GM21515 (cell line): Measurements from ENCODE around the gene RASSF9.

ENCODE experiments used
- ATAC-seq: cut with Tn5 transposase; IDR thresholded peaks from one replicate; pipeline ENCODE4 v1.9.1; 2021; ENCODE audit not compliant: unreplicated experiment

The RASSF9 gene

GRCh38 chr12:85836197-85837090 lies at the start of gene RASSF9:
RASSF9 (minus strand) TSS chr12:85836409; CDS start chr12:85836201, 208 bp downstream.
- ATAC-seq: no peak

GRCh38 chr12:85883763-85884162 lies 47.6 kb upstream of the RASSF9 start:
- no peak for ATAC-seq

GRCh38 chr12:85877459-85877858 lies 41.2 kb upstream of the RASSF9 start:
- no peak for ATAC-seq

GRCh38 chr12:85874031-85874461 lies 37.8 kb upstream of the RASSF9 start, which contains the start of gene NTS:
NTS (plus strand) TSS chr12:85874295; CDS start chr12:85874404, 109 bp downstream.
- ATAC-seq: peak; percentile 55

- ATAC-seq: peak; percentile 80
These were observed 36.4 kb upstream of the RASSF9 start for GRCh38 chr12:85872497-85873091.

- ATAC-seq: peak; percentile 98
These were observed 31.0 kb upstream of the RASSF9 start for GRCh38 chr12:85866986-85867776.

- no peak for ATAC-seq
These were observed 29.7 kb upstream of the RASSF9 start for GRCh38 chr12:85865890-85866289.

GRCh38 chr12:85856966-85857365 lies 20.8 kb upstream of the RASSF9 start:
- ATAC-seq: no peak

- no peak for ATAC-seq
These were observed 19.1 kb upstream of the RASSF9 start for GRCh38 chr12:85855305-85855704.

- ATAC-seq: no peak
These were observed 13.1 kb upstream of the RASSF9 start for GRCh38 chr12:85849344-85849743.

- ATAC-seq: no peak
These were observed 7.5 kb upstream of the RASSF9 start for GRCh38 chr12:85843606-85844310.

- no peak for ATAC-seq
These were observed 598 bp downstream of the RASSF9 start for GRCh38 chr12:85835426-85836196.

GRCh38 chr12:85834378-85834777 lies 1.8 kb downstream of the RASSF9 start:
- ATAC-seq: no peak

- no peak for ATAC-seq
These were observed 2.6 kb downstream of the RASSF9 start for GRCh38 chr12:85833579-85833978.

GRCh38 chr12:85831327-85831990 lies 4.8 kb downstream of the RASSF9 start:
- ATAC-seq: no peak

GRCh38 chr12:85829391-85829790 lies 6.8 kb downstream of the RASSF9 start:
- ATAC-seq: no peak

- ATAC-seq: no peak
These were observed 7.6 kb downstream of the RASSF9 start for GRCh38 chr12:85828576-85828975.

- no peak for ATAC-seq
These were observed 10.5 kb downstream of the RASSF9 start for GRCh38 chr12:85825746-85826145.

GRCh38 chr12:85823436-85824180 lies 12.6 kb downstream of the RASSF9 start:
- no peak for ATAC-seq
